LNCAP (cell line): ENCODE results near the gene PHF23.

Experiments used
- TF ChIP-seq, protein P1 (sequence below): fragments of 450-650 bp; IDR thresholded peaks from 2 replicates; pipeline ENCODE4 v1.5.1; 2017; ENCODE audit warnings: mild to moderate bottlenecking

Gene PHF23

DNA sequence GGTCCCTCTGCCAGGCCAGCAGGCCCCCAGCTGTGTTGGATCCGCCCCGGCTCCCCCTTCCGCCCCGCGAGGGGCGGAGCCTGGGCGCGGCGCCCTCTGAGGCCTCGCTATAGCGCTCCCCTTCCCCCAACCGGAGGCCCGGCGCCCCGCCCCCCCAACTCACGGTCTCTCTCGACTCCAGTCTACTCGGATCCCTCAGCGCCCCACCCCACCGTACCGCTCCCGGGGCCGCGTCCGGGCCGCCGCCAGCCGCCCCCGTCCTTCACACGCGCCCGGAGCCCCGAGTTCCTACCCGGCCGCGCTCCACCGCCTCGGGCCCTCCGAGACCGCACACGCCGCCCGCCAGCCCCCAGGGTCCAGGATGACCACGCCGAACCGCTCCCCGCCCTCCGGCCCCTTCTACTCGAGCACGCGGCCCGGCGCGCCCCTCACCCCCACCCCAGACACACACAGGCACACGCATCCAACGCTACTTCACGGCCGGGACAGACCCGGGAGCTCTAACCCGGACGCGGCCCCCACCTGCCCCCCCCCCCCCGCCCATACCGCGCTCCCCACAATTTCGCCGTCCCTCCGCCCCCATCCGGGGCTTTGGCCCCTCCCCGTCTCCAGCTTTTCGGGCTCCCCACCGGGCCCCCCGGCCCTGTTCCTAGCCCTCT is 1.4 kb downstream of the PHF23 start:
- TF ChIP-seq, protein P1, sequence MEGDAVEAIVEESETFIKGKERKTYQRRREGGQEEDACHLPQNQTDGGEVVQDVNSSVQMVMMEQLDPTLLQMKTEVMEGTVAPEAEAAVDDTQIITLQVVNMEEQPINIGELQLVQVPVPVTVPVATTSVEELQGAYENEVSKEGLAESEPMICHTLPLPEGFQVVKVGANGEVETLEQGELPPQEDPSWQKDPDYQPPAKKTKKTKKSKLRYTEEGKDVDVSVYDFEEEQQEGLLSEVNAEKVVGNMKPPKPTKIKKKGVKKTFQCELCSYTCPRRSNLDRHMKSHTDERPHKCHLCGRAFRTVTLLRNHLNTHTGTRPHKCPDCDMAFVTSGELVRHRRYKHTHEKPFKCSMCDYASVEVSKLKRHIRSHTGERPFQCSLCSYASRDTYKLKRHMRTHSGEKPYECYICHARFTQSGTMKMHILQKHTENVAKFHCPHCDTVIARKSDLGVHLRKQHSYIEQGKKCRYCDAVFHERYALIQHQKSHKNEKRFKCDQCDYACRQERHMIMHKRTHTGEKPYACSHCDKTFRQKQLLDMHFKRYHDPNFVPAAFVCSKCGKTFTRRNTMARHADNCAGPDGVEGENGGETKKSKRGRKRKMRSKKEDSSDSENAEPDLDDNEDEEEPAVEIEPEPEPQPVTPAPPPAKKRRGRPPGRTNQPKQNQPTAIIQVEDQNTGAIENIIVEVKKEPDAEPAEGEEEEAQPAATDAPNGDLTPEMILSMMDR = no peak

DNA sequence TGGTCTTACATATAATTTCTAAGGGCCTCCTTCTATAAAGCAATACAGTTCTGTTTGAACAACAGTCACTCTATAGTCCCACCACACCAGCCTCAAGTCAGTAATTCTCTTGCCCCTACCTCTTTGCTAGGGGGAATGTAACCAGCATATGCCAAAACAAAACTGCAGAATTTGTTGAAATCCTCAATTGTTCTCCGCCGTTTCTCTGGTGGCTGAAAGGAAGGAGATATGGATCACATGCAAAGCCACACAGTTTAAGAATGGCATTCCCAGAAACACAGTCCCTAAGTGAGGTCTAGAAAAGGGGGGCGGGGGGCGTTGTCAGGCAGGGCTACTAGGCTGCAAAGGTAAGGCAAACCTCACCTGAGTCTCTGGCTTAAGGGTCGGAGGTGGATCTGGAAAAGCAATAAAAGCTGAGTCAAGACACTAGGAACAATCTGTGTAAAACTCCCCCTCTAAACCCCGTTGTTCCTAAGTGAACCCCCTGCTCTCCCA is 1.9 kb downstream of the PHF23 start:
- TF ChIP-seq, protein P1 = no peak

DNA sequence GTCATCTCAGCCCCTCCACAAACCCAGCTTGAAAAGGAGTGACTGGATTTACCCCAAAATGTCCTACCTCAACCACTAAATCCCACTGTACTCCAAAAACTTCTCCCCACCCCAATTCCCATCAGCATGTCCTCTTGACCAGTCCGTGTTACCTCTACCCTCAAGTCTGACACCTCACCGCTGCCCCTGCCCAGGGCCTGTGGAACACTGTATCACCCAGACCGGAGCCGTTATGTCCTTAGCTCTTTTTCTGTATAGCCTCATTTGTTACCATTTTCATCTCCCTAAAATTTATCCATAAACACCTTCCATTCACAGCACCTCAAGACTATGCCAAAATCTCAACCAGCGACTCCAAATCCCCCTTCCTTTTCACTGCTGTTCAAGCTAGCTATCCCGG is 2.4 kb downstream of the PHF23 start:
- TF ChIP-seq, protein P1 = no peak

DNA sequence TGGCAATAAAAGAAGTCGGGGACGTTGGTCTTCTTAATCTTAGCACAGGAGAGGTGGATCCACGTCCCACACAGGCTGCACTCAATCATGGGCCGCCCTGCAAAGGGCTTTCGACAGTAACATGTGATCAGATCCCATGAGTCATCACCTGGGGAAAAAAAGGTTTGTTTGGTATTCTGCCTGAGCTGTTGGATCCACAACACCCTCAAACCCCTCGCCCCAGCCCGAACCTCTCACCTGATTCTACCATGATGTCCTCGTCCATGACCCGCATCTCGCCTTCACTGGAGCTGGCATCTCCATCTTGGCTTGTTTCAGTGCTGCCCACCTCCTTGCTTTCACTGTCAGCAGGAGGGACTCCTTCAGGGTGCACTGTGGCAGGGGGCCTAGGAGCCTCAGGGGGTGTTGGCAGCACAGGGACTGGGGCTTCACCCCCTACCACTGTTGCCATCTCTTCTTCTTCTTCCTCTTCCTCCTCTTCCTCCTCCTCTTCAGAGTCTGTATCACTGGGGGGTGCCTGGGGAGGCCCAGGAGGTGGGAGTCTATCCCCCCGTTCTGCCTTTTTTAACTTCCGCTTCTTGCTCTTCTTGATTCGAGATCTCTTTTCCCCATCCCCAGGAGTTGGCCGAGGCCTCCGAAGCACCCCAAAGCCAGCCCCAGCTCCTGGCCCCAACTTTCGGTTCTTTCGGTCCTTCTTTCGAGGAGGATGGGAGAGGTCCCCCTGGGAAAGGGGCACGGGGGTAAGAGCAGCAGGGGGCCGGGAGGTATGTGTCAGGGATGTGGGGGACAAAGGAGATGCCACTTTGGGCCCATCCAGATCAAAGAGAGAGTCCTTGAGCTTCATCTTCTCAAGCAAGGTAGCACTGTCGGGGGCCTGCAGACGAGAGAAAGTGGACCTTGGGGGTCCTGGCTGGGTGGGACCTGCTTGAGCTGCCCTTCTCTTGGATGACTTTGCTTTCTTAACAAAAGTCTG is 3.3 kb downstream of the PHF23 start:
- TF ChIP-seq, protein P1 = no peak

DNA sequence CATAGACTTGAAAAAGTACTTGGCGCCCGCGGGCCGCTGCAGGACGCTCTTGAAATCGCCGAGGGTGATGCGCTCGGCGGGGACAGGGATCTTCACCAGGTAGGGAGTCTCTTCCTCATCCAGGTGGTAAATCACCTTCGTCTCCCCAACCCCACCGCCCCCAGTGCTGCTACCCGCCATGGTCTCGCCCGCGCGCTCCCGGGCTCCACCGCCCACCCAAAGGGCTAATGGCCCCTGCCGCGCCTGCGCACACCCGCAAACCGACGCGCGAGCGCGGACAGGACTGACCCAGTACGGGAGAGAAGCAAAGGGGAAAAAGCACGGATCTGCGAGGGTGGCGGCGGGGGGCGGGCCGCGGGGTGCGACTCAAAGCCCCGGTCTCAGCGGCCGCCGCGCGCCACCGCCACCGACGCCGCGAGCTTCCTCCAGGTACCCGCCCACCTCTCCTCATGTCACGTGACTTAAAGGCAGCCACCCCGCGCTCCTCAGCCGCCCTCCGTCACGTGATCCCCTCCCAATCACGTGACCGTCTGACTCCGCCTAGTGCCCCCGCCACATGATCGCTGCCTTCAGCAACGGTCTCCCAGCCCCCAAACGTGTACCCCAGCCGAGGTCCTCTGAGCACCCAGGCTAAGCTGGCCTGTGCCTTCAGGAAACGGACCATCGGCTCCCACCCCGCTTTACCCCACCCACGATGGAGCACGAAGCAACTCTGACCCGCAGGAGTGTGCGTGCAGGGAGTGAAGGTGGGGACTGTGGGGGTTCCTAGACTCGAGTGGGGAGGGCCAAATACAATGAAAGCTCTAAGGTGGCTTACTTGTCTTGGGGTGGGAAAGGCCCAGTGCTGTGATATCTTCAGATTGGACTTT is 4.9 kb downstream of the PHF23 start, which contains the start of gene DVL2:
TSS of gene DVL2 (minus strand) at position 435 of the 869 bp plus-strand sequence. CDS start at position 180, 255 bp downstream.
- TF ChIP-seq, protein P1 = no peak

DNA sequence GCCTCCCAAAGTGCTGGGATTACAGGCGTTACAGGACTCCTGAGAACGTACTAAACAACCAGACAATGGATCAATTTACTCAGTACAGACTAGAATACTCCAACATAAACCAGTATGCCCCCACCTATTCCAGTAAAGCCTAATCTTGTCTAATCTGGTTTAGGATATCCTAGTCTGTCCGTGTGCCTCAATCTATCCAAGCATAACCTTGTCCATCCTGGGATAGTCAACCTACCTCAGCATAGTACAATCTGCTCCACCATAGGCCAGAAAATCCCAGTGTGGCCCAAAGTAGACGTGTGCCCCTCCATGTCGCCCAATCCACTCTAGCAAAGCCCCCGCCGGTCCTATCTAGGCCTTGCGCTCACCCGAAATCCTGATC is 5.6 kb downstream of the PHF23 start:
- TF ChIP-seq, protein P1 = no peak

DNA sequence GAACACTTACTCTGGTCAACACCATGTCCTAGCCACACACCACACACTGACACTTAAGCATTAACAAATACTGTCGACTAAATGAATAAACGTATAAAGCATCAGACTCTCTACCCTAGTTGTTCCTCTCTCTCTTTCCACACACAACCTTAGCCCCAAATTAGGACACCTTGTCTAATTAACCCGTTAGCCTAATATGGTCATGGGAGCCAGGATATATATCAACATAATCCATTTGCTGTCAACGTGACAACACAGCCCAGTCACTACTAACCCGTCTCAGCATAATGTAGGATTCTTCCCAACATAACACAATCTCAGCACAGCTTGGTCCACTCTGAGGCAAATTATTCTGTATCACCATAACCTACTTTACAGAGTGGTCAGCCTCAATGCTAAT is 7.1 kb downstream of the PHF23 start:
- TF ChIP-seq, protein P1 = no peak
